A673 (cell line): Measurements from ENCODE around the gene SFXN5.

ENCODE experiments used
- CTCF ChIP-seq: fragments of 300-800, 200-600 bp; sonication (generic); conservative IDR thresholded peaks from 2 replicates; pipeline ENCODE4 v1.5.1; 2017; ENCODE audit warnings: low read depth, mild to moderate bottlenecking, antibody characterized with exemption, low read length, moderate library complexity, mixed read lengths
- EZH2 ChIP-seq: fragments of 200-600 bp; sonication (generic); IDR thresholded peaks from 2 replicates; pipeline ENCODE4 v1.6.1; 2017; ENCODE audit warnings: borderline replicate concordance, low read depth, mild to moderate bottlenecking, mixed read lengths, antibody characterized with exemption, low read length; ENCODE audit not compliant: poor library complexity, severe bottlenecking

GRCh38 chr2:72975017-72975416, 96.5 kb downstream of the SFXN5 start:
- TF ChIP-seq EZH2: no peak
- TF ChIP-seq CTCF: no peak
